SW480 (cell line): Measurements from ENCODE around the gene GPC5.
"Not testable (repeated sequence)": the region's sequence is repeated elsewhere in the genome, so short reads cannot be mapped to it uniquely, and the experiment has no call there.

Source experiments
- DNase-seq: peaks from one replicate; pipeline ENCODE4 v3.0.0-alpha.2; 2016; ENCODE audit warnings: low spot score

The GPC5 gene

GRCh38 chr13:91773591-91774227 lies 375.3 kb downstream of the GPC5 start:
- DNase-seq = no peak

DNA sequence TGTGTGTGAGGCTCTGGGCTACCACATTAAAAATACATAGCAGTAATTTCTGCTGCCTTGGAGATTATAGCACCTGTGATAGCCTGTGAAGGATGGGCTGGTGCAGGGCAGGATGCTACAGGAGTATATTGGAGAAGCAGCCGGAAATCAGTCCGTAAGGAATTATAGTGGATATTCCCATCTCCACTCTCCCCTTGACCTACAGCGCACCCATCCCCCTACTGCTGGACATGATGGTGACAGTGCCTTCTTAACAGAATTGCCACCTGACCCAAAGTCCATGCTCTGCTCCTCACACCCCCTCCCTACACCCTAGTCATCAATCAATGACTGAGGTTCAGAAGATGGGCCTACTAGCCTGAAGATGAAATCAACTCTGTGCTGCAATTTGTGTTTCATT lies 376.0 kb downstream of the GPC5 start:
- DNase-seq = no peak

- no peak for DNase-seq
These were observed 378.3 kb downstream of the GPC5 start for GRCh38 chr13:91776611-91777193.

DNA sequence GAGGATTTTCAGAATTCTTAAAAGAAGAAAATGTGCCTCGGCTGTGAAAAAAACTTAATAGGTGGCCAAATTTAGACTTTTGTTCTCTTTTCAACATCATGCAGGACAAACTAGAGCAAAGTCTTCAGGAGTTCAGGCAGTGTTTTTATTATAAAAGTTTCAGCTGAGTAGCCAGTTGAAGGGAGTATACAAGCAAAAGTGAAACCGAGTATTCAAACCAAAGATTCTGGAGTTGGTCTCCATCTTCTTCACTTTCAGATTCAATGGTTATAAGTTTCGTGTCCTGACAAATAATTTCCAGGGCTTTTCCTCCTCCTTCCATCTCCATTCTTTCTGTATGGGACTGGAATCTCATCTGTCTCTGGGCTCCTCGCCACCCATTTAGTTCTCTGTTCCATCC lies 379.7 kb downstream of the GPC5 start:
- no peak for DNase-seq

- peak; percentile 4 for DNase-seq
These were observed 383.7 kb downstream of the GPC5 start for GRCh38 chr13:91781982-91782691.

DNA sequence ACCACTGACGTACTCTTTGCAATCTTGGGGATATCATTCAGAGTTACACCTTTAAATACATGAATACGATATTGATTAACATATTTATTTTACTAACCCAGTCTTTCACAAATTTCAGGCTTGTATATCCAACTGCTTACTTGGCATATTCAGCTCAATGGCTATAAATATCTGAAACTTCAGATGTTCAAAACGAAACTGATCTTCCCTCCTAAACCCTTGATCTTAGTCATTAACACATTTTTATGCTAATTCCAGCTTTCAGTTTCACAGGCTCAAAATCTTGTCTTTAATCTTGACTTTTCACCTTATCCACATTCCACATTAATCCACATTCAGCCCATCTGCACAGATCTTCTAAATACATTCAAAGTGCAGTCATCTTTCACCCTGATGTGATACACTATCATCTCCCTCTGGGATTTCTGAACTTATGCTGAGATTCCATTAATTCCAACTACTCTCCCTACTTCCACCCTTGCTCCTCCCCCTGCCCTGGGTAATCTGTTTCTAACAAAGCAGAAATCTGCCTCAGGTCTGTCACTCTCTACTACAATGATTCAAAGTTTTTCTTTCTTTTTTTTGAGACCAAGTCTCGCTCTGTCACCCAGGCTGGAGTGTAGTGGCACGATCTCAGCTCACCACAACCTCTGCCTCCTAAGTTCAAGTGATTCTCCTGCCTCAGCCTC lies 387.2 kb downstream of the GPC5 start:
- no peak for DNase-seq

- DNase-seq = no peak
These were observed 393.6 kb downstream of the GPC5 start for GRCh38 chr13:91792054-91792453.

DNA sequence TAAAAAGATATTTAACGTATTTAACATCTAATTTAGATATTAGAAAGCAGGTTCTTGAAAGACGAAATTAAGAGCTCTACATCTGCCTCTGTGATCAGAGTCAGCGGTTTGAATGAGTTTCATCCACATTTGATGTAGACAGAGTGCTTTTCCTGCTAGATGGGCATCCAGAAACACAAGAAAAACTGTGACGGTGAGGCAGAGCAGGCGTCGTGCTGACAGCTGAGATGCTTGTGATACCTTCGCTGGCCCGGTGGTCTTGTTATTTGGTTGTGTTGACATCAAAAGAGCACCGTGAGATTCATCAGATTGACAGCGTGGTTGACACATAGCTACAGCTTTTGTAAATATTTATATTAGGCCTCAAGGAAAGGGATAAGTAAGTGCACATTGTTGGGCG lies 399.1 kb downstream of the GPC5 start:
- no peak for DNase-seq

GRCh38 chr13:91798338-91798737 lies 399.9 kb downstream of the GPC5 start:
- DNase-seq = not testable (repeated sequence)

GRCh38 chr13:91801772-91802171 lies 403.4 kb downstream of the GPC5 start:
- not testable (repeated sequence) for DNase-seq

GRCh38 chr13:91802957-91803356 lies 404.5 kb downstream of the GPC5 start:
- DNase-seq = no peak

- DNase-seq = no peak
These were observed 406.3 kb downstream of the GPC5 start for GRCh38 chr13:91804724-91805123.

- no peak for DNase-seq
These were observed 407.2 kb downstream of the GPC5 start for GRCh38 chr13:91805605-91806004.

DNA sequence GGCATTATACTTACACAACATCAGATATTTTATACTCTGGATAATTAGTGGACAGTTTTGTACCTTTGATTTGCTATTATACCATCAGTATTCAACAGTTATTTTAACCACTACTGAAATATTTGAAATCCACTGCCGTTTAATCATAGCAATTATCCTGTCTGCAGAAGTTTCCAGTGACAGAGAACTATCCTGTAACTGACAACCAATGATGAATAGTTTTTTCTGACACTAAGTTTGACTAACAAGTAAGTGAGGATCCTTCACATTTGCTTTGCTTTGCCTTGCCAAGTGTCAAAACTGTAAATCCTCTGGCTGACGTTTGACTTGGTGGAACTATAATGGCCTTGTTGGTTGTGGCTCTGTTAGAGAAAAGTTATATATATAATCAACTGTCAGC lies 410.7 kb downstream of the GPC5 start:
- DNase-seq = no peak

DNA sequence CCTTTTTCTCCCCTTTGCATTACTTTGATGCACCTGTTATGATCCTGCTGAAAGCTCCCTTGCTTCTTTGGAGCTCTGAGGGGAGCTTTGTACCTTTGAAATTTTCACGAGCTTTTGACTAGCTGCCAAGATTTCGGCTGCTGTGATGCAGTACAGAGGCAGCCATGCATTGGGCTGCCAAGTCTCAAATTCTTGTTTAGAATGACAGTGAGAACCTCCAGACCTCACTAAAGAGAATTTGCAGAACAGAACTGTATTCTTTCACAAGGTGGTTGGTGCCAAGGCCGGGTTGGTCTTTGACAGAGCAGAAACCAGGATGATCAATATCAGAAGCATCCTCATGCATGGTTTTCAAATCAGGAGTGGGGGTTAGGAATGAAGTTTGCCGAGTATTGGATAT lies 414.8 kb downstream of the GPC5 start:
- DNase-seq = no peak

GRCh38 chr13:91816263-91816807 lies 417.9 kb downstream of the GPC5 start:
- no peak for DNase-seq

GRCh38 chr13:91817250-91817649 lies 418.8 kb downstream of the GPC5 start:
- DNase-seq = peak; percentile 15

DNA sequence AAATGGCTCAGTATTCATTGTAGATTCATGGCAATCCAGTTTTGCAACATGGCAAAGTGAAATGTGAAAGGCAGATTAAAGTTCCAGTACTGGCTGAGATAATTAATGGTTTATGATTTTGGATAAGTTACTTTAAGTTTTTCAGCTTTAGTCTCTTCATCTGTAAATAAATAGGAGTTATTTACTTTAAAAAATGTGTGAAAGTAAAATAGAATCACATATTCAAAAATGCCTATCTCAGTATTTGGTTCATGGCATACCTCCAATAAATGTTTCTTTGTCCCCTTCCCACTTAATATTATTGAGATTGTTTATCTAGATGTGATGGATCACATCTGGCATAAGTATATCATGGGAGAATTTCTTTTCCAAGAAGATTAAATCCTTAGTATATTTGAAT lies 426.0 kb downstream of the GPC5 start:
- DNase-seq = no peak

GRCh38 chr13:91825516-91825915 lies 427.1 kb downstream of the GPC5 start:
- no peak for DNase-seq

- no peak for DNase-seq
These were observed 438.1 kb downstream of the GPC5 start for GRCh38 chr13:91836553-91836952.

DNA sequence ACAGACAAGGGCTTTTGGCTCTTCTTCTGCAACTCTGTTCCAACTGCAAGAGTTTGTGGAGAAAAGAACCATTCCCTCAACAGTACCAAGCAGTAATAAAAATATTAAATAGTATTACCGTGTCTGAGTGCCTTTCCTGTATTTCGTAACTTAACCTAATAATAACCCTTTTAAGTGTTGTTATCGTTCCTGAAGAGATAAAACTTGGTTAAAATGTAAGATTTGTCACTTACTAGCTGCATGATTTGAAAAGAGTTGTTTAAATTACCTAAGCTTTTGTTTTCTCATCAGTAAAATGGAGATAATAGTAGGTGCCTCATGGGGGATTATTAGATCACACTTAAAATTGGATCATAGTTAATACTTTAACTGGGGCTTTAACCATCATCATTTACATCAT lies 447.2 kb downstream of the GPC5 start:
- no peak for DNase-seq

DNA sequence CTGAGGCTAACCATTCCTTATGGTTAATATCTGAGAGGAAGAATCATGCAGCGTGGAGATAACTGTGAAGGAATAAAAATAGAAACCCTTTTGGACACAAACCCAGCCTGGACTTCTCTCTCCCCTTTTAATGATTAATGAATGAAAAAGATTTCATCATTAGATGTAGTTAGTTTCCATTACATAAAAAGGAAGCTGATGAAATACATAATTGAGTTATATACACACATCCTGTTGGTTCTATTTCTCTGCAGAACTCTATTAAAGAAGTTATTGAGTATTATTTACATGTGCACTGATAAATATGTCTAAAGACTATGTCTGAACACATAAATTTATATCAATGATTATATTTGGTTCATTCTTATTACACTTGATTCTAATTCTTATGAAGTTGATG lies 465.3 kb downstream of the GPC5 start:
- DNase-seq = no peak

GRCh38 chr13:91868351-91868750 lies 469.9 kb downstream of the GPC5 start:
- DNase-seq = no peak
